Calu3 (cell line): ENCODE measurements around the gene FXYD4. TPM values are rescaled to one million over a fixed set of nuclear protein-coding genes. Genes with fewer than 3 reads are reported as not detected.
A peak's percentile ranks its signal among the peaks of the same experiment; 100 is the strongest.

Experiments
- BruUV-seq: library from RNA; stranded (reverse); fragments of 400-500 nt; replicated peaks from 2 replicates; lab custom pipeline; 2021; lab: Mats Ljungman, UMichigan
- CTCF ChIA-PET: fragments of 300-600 bp; sonication (Branson Sonifier 250); formaldehyde crosslinking; loops from one replicate; lab custom pipeline; 2022; ENCODE audit warnings: antibody characterized with exemption; lab: Charles Lee
- DNase-seq: peaks from one replicate; pipeline ENCODE4 v3.0.0; 2022
- H3K27ac Mint-ChIP-seq: one replicate; pipeline ENCODE4 v1.8.0; 2022; ENCODE audit warnings: mixed read lengths; ENCODE audit not compliant: unreplicated experiment
- H3K27me3 Mint-ChIP-seq: one replicate; pipeline ENCODE4 v1.8.0; 2022; ENCODE audit warnings: mixed read lengths; ENCODE audit not compliant: unreplicated experiment
- H3K36me3 Mint-ChIP-seq: one replicate; pipeline ENCODE4 v1.8.0; 2022; ENCODE audit warnings: mild to moderate bottlenecking, moderate library complexity, mixed read lengths; ENCODE audit not compliant: insufficient read depth, unreplicated experiment
- H3K4me1 Mint-ChIP-seq: one replicate; pipeline ENCODE4 v1.8.0; 2022; ENCODE audit warnings: mild to moderate bottlenecking, low read depth, mixed read lengths; ENCODE audit not compliant: unreplicated experiment
- H3K4me3 Mint-ChIP-seq: one replicate; pipeline ENCODE4 v1.8.0; 2022; ENCODE audit warnings: mild to moderate bottlenecking, low read depth, moderate library complexity, mixed read lengths; ENCODE audit not compliant: unreplicated experiment
- H3K9me3 Mint-ChIP-seq: one replicate; pipeline ENCODE4 v1.8.0; 2022; ENCODE audit warnings: low read depth, mixed read lengths; ENCODE audit not compliant: unreplicated experiment
- CTCF ChIP-seq: fragments of 200-600 bp; IDR thresholded peaks from one replicate; pipeline ENCODE4 v1.8.0; 2022; ENCODE audit warnings: antibody characterized with exemption; ENCODE audit not compliant: unreplicated experiment
- intact Hi-C: fragments of 100-400 bp; cut with micrococcal nuclease; formaldehyde crosslinking; loops from one replicate; pipeline ENCODE4 v1.10.0; 2022; ENCODE audit not compliant: unreplicated experiment
- total RNA-seq: library from RNA; stranded (reverse); gene quantifications from 2 replicates; pipeline ENCODE4 v1.2.3, GENCODE V29; 2022

Gene FXYD4
- total RNA-seq, 1 experiment from 2014 or later: not detected

- CTCF ChIA-PET: interaction anchor here (0.7 to 2.2 kb wide), 6 partner anchors 25 to 144 kb away, joined by 3 to 12 read pairs (median 4); partner anchors contain the start of gene RASGEF1A
- no TSS peak for BruUV-seq
- intact Hi-C loops: loop anchor here (1.0 kb wide), 2 partner anchors 55 to 82 kb away; no protein-coding TSS in a partner anchor
- Mint-ChIP-seq H3K27ac (no peak overlapping the region), H3K27me3 (no peaks in the 10 kb centered on the region), H3K9me3 (no peaks in the 10 kb centered on the region), H3K36me3 (peaks cover 13% of the 10 kb centered on the region), H3K4me3 (no peak overlapping the region), H3K4me1 (peaks cover 55% of the 10 kb centered on the region)
- peak; percentile 91 for DNase-seq
- peak; percentile 81 for TF ChIP-seq CTCF
Observed at GRCh38 chr10:43348511-43349312, 22.7 kb upstream of the FXYD4 start.

DNA sequence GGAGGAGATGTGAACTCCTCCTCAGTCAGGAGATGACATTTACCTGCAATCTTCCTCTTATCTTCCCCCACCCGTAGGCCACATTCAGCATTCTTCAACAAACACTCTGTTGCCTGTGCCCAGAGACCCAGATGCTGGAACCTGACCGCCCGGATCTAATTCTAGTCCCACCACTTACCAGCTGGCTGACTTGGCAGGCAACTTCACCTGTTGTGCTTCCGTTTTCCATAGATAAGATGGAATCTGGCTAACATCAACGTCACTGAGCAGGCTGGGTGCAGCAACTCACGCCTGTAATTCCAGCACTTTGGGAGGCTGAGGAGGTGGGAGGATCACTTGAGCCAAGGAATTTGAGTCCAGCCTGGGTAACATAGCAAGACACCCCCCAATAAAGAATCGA is 21.3 kb upstream of the FXYD4 start:
- Mint-ChIP-seq H3K27me3 (no peaks in the 10 kb centered on the region), H3K9me3 (no peaks in the 10 kb centered on the region), H3K27ac (no peak overlapping the region), H3K4me1 (peaks cover 55% of the 10 kb centered on the region), H3K4me3 (peak overlapping the region; percentile 66), H3K36me3 (peaks cover 13% of the 10 kb centered on the region)
- no TSS peak for BruUV-seq
- CTCF ChIA-PET: interaction anchor here (0.8 kb wide), 1 partner anchor 84 kb away, joined by 4 read pairs; no protein-coding TSS in a partner anchor
- intact Hi-C loops: loop anchor here (5.0 to 10.0 kb wide), 4 partner anchors 47 to 215 kb away; partner anchors contain the start of gene CSGALNACT2
- peak; percentile 73 for DNase-seq
- TF ChIP-seq CTCF: no peak

- Mint-ChIP-seq H3K27me3 (no peaks in the 10 kb centered on the region), H3K27ac (no peak overlapping the region), H3K4me3 (peak overlapping the region; percentile 66), H3K9me3 (no peaks in the 10 kb centered on the region), H3K4me1 (peaks cover 58% of the 10 kb centered on the region), H3K36me3 (peaks cover 15% of the 10 kb centered on the region)
- TF ChIP-seq CTCF: no peak
- no peak for DNase-seq
- CTCF ChIA-PET: interaction anchor here (0.7 to 1.7 kb wide), 4 partner anchors 56 to 85 kb away, joined by 3 to 10 read pairs (median 4); partner anchors contain the start of gene RASGEF1A
- intact Hi-C loops: loop anchor here (5.0 to 10.0 kb wide), 4 partner anchors 47 to 216 kb away; partner anchors contain the start of gene CSGALNACT2
- no TSS peak for BruUV-seq
Observed at GRCh38 chr10:43350686-43351085, 20.8 kb upstream of the FXYD4 start.

DNA sequence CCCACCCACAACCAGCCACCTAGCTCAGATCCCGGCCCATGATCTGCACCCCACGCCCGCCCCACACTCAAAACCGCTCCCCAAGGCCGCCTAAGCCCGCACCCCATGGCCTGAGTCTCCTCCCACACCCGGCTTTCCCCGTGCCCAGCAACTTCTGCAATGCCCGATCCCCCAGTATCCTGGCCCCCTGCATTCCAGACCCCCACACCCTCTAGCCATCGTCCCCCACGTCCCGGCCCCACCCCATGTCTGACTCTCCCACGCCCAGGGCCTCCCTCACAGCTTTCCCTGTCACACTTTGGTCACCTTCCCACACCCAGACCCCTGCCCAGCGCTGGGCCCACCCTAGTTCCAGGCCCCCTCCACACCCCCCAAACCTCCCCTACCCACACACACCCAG is 20.1 kb upstream of the FXYD4 start:
- no TSS peak for BruUV-seq
- no peak for DNase-seq
- H3K27ac Mint-ChIP-seq: no peak overlapping the region
- intact Hi-C loops: loop anchor here (5.0 to 10.0 kb wide), 4 partner anchors 46 to 216 kb away; partner anchors contain the start of gene CSGALNACT2
- H3K36me3 Mint-ChIP-seq: peaks cover 21% of the 10 kb centered on the region
- no peak for TF ChIP-seq CTCF
- H3K4me1 Mint-ChIP-seq: peaks cover 64% of the 10 kb centered on the region
- peak overlapping the region; percentile 66 for H3K4me3 Mint-ChIP-seq
- no peaks in the 10 kb centered on the region for H3K27me3 Mint-ChIP-seq
- H3K9me3 Mint-ChIP-seq: no peaks in the 10 kb centered on the region
- CTCF ChIA-PET: interaction anchor here (0.5 to 1.7 kb wide), 5 partner anchors 56 to 97 kb away, joined by 3 to 10 read pairs (median 4); partner anchors contain the start of gene RASGEF1A
